ENCODE results near the gene HMGXB4. TPM values are rescaled to one million over a fixed set of nuclear protein-coding genes. Genes with fewer than 3 reads are reported as not detected.
A peak's percentile ranks its signal among the peaks of the same experiment; 100 is the strongest.

HMGXB4 gene
- total and polyA plus RNA-seq, 2 of the 4 experiments (the other 2 are of a cell fraction), result 11.8 to 18.5 TPM

- DNase-seq, result no peak
- no peaks in the 10 kb centered on the region; the same call in 1 of the 2 replicates for H4K20me1 ChIP-seq (ENCODE audit: insufficient read depth, low read length)
These were observed 18.7 kb downstream of the HMGXB4 start for GRCh38 chr22:35276019-35276418.

More at GRCh38 chr22:35276019-35276418, 18.7 kb downstream of the HMGXB4 start:
- Histone ChIP-seq H4K5ac (ENCODE audit: low read depth, low read length) (no peak overlapping the region), H2AK5ac (ENCODE audit: low read depth, low read length) (no peak overlapping the region), H2BK20ac (ENCODE audit: low read depth, low read length) (no peak overlapping the region), H2BK5ac (ENCODE audit: low read depth, low read length, poor library complexity, severe bottlenecking) (no peak overlapping the region), H3K4ac (ENCODE audit: low read depth, low read length) (no peak overlapping the region), H4K91ac (ENCODE audit: insufficient read depth, low read depth, low read length) (no peak overlapping the region), H3K56ac (ENCODE audit: extremely low read depth, insufficient read depth, low read length) (no peak overlapping the region), H3K18ac (ENCODE audit: low read depth, low read length) (no peak overlapping the region), H3K14ac (replicated peaks; ENCODE audit: low read depth, low read length) (no peak overlapping the region), H3K9ac (ENCODE audit: low read depth, low read length) (no peak overlapping the region), H4K8ac (ENCODE audit: low read depth in 2 of 2, low read length in 2 of 2) (no peak overlapping the region), H2BK120ac (ENCODE audit: low read depth, low read length) (no peak overlapping the region), H3K36me3 (ENCODE audit: control insufficient read depth, insufficient read depth, low read length) (peaks cover 24% of the 10 kb centered on the region), H2AFZ (replicated peaks; ENCODE audit: low read length, poor library complexity) (no peak overlapping the region), H3K4me2 (ENCODE audit: low read depth, low read length) (no peak overlapping the region), H2AK9ac (replicated peaks; ENCODE audit: low read depth, low read length, poor library complexity) (no peak overlapping the region), H3K79me1 (ENCODE audit: low read depth in 1 of 2, low read length in 2 of 2) (peaks cover 42 to 66% of the 10 kb centered on the region in 2 experiments), H3K4me1 (ENCODE audit: control insufficient read depth, insufficient read depth, low read length) (no peaks in the 10 kb centered on the region), H3K27ac (ENCODE audit: insufficient read depth, low read length) (no peak overlapping the region), H3K4me3 (ENCODE audit: insufficient read depth, low read depth, low read length) (no peak overlapping the region), H3K9me1 (ENCODE audit: insufficient read depth, low read length) (peaks cover 4% of the 10 kb centered on the region; the same call in 1 of the 2 replicates), H3K27me3 (ENCODE audit: control insufficient read depth, insufficient read depth, low read length) (no peaks in the 10 kb centered on the region), H3K9me3 (ENCODE audit: control insufficient read depth, insufficient read depth, low read length) (no peaks in the 10 kb centered on the region), H3K23ac (ENCODE audit: low read depth, low read length) (no peak overlapping the region), H2BK15ac (ENCODE audit: low read depth, low read length) (no peak overlapping the region)
- intact Hi-C loops (cut with micrococcal nuclease), result no loop called here
- WGBS, 2 experiments (ENCODE audit: extremely low coverage in 2 of 2, insufficient read length in 1 of 2), result no CpG with 5 or more reads among the region's 4 CpGs
- peak; percentile 48 for ATAC-seq (ENCODE audit: low read depth)
- no TSS peak for BruUV-seq (replicated peaks)
- ChIA-PET CTCF (no interaction called here), POLR2A (ENCODE audit: unreplicated experiment) (no interaction called here)
- dilution Hi-C loops (cut with HindIII; ENCODE audit: low sequenced_read_pairs, unreplicated experiment), result no loop called here
- in situ Hi-C loops (cut with MboI; ENCODE audit: low sequenced_read_pairs), result no loop called here
- no peak for TF ChIP-seq CHD1 (IDR thresholded peaks at IDR 0.05; ENCODE audit: low read depth, low read length)
- no peak for TF ChIP-seq NFE2L2 (IDR thresholded peaks at IDR 0.05; ENCODE audit: low read depth, low read length)
- no peak for TF ChIP-seq RAD21 (IDR thresholded peaks at IDR 0.05; ENCODE audit: low read length)
- TF ChIP-seq POLR2A (IDR thresholded peaks at IDR 0.05; ENCODE audit: low read depth, low read length), result no peak
- no peak for TF ChIP-seq MAFK (IDR thresholded peaks at IDR 0.05; ENCODE audit: low read depth, low read length)
- no peak for TF ChIP-seq SMC3 (IDR thresholded peaks at IDR 0.05; ENCODE audit: low read depth, low read length)
- TF ChIP-seq MAZ (IDR thresholded peaks at IDR 0.05; ENCODE audit: borderline replicate concordance, low read depth, low read length), result no peak
- TF ChIP-seq, protein P1, sequence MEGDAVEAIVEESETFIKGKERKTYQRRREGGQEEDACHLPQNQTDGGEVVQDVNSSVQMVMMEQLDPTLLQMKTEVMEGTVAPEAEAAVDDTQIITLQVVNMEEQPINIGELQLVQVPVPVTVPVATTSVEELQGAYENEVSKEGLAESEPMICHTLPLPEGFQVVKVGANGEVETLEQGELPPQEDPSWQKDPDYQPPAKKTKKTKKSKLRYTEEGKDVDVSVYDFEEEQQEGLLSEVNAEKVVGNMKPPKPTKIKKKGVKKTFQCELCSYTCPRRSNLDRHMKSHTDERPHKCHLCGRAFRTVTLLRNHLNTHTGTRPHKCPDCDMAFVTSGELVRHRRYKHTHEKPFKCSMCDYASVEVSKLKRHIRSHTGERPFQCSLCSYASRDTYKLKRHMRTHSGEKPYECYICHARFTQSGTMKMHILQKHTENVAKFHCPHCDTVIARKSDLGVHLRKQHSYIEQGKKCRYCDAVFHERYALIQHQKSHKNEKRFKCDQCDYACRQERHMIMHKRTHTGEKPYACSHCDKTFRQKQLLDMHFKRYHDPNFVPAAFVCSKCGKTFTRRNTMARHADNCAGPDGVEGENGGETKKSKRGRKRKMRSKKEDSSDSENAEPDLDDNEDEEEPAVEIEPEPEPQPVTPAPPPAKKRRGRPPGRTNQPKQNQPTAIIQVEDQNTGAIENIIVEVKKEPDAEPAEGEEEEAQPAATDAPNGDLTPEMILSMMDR (conservative IDR thresholded peaks at IDR 0.05; ENCODE audit: low read depth, low read length), result no peak
- TF ChIP-seq RFX5 (IDR thresholded peaks at IDR 0.05; ENCODE audit: low read depth, low read length), result no peak
- no peak for TF ChIP-seq RCOR1 (IDR thresholded peaks at IDR 0.05; ENCODE audit: insufficient replicate concordance, low read length)
- no peak for TF ChIP-seq BHLHE40 (IDR thresholded peaks at IDR 0.05; ENCODE audit: low read depth, low read length)
- no peak for TF ChIP-seq CEBPB (IDR thresholded peaks at IDR 0.05; ENCODE audit: low read depth, low read length)
- TF ChIP-seq FOS (IDR thresholded peaks at IDR 0.05; ENCODE audit: low read depth, low read length), result no peak
- TF ChIP-seq USF2 (IDR thresholded peaks at IDR 0.05; ENCODE audit: low read depth, low read length), result no peak
- TF ChIP-seq MXI1 (IDR thresholded peaks at IDR 0.05; ENCODE audit: borderline replicate concordance, low read depth, low read length), result no peak
- TF ChIP-seq ELK1 (IDR thresholded peaks at IDR 0.05; ENCODE audit: borderline replicate concordance, low read depth, low read length), result no peak

Data from IMR-90 (cell line).